Chondrocyte (in vitro differentiated cells): Measurements from ENCODE around the gene RINT1. TPM values are rescaled to one million over a fixed set of nuclear protein-coding genes. Genes with fewer than 3 reads are reported as not detected.
"Not testable (repeated sequence)": the region's sequence is repeated elsewhere in the genome, so short reads cannot be mapped to it uniquely, and the experiment has no call there.

Experiments
- DNase-seq: peaks from one replicate; pipeline ENCODE4 v3.0.0; 2021; ENCODE audit warnings: mixed read lengths, low spot score
- H3K27ac Mint-ChIP-seq: one replicate; pipeline ENCODE4 v1.8.0; 2021; ENCODE audit warnings: mild to moderate bottlenecking, moderate library complexity, mixed read lengths; ENCODE audit not compliant: unreplicated experiment
- H3K27me3 Mint-ChIP-seq: 2 replicates; pipeline ENCODE4 v1.8.0; 2021; ENCODE audit warnings: low read depth, mixed read lengths
- H3K36me3 Mint-ChIP-seq: 2 replicates; pipeline ENCODE4 v1.8.0; 2021; ENCODE audit warnings: low read depth, mixed read lengths
- H3K4me1 Mint-ChIP-seq: 2 replicates; pipeline ENCODE4 v1.8.0; 2021; ENCODE audit warnings: low read depth, mild to moderate bottlenecking, mixed read lengths
- H3K4me3 Mint-ChIP-seq: one replicate; pipeline ENCODE4 v1.8.0; 2021; ENCODE audit warnings: mild to moderate bottlenecking, moderate library complexity, mixed read lengths; ENCODE audit not compliant: unreplicated experiment
- H3K9me3 Mint-ChIP-seq: 2 replicates; pipeline ENCODE4 v1.8.0; 2021; ENCODE audit warnings: low read depth, mixed read lengths
- CTCF ChIP-seq: fragments of 200-600 bp; sonication (generic); IDR thresholded peaks from 2 replicates; pipeline ENCODE4 v1.5.0; 2021; ENCODE audit warnings: antibody characterized with exemption, mild to moderate bottlenecking, moderate library complexity
- total RNA-seq: library from RNA; stranded (reverse); gene quantifications from 3 replicates; pipeline ENCODE4 v1.2.1, GENCODE V29; 2021

Gene RINT1
- total RNA-seq, 1 donor from 2014 or later: 18.0 TPM

GRCh38 chr7:105591522-105591921, 59.5 kb downstream of the RINT1 start:
- H3K27ac Mint-ChIP-seq: no peak overlapping the region
- no peaks in the 10 kb centered on the region for H3K27me3 Mint-ChIP-seq
- DNase-seq: no peak
- TF ChIP-seq CTCF: no peak
- no peaks in the 10 kb centered on the region for H3K36me3 Mint-ChIP-seq
- H3K4me3 Mint-ChIP-seq: no peak overlapping the region
- peaks cover 11% of the 10 kb centered on the region for H3K4me1 Mint-ChIP-seq
- H3K9me3 Mint-ChIP-seq: no peaks in the 10 kb centered on the region

- Mint-ChIP-seq H3K4me1 (peaks cover 7% of the 10 kb centered on the region), H3K9me3 (no peaks in the 10 kb centered on the region), H3K36me3 (no peaks in the 10 kb centered on the region), H3K27me3 (peaks cover 4% of the 10 kb centered on the region), H3K4me3 (no peak overlapping the region), H3K27ac (no peak overlapping the region)
- DNase-seq: no peak
- TF ChIP-seq CTCF: peak; percentile 28
These were observed 62.0 kb downstream of the RINT1 start for GRCh38 chr7:105594034-105594433.

- no peak for TF ChIP-seq CTCF
- Mint-ChIP-seq H3K36me3 (no peaks in the 10 kb centered on the region), H3K4me1 (no peaks in the 10 kb centered on the region), H3K27ac (no peak overlapping the region), H3K9me3 (no peaks in the 10 kb centered on the region), H3K27me3 (peaks cover 4% of the 10 kb centered on the region), H3K4me3 (no peak overlapping the region)
- no peak for DNase-seq
These were observed 64.9 kb downstream of the RINT1 start for GRCh38 chr7:105596866-105597265.

- H3K36me3 Mint-ChIP-seq, H3K27me3 Mint-ChIP-seq, H3K9me3 Mint-ChIP-seq, H3K4me1 Mint-ChIP-seq, H3K4me3 Mint-ChIP-seq, H3K27ac Mint-ChIP-seq, DNase-seq: not testable (repeated sequence)
These were observed 67.1 kb downstream of the RINT1 start for GRCh38 chr7:105599080-105599479.

GRCh38 chr7:105599551-105599950, 67.5 kb downstream of the RINT1 start:
- Mint-ChIP-seq H3K27ac (no peak overlapping the region), H3K27me3 (peaks cover 4% of the 10 kb centered on the region), H3K36me3 (no peaks in the 10 kb centered on the region), H3K4me1 (no peaks in the 10 kb centered on the region), H3K9me3 (no peaks in the 10 kb centered on the region), H3K4me3 (no peak overlapping the region)
- DNase-seq: no peak
- no peak for TF ChIP-seq CTCF

- no peaks in the 10 kb centered on the region for H3K9me3 Mint-ChIP-seq
- no peaks in the 10 kb centered on the region for H3K36me3 Mint-ChIP-seq
- no peak overlapping the region for H3K4me3 Mint-ChIP-seq
- no peak overlapping the region for H3K27ac Mint-ChIP-seq
- no peak for DNase-seq
- H3K4me1 Mint-ChIP-seq: peaks cover 4% of the 10 kb centered on the region
- H3K27me3 Mint-ChIP-seq: peaks cover 4% of the 10 kb centered on the region
- no peak for TF ChIP-seq CTCF
These were observed 68.9 kb downstream of the RINT1 start for GRCh38 chr7:105600720-105601550.
